Measurements from ENCODE around the gene CARMIL3.
"Not testable (repeated sequence)": the region's sequence is repeated elsewhere in the genome, so short reads cannot be mapped to it uniquely, and the experiment has no call there.

CARMIL3 gene

GRCh38 chr14:24102357-24103048 is 50.7 kb downstream of the CARMIL3 start:
- Histone ChIP-seq H3K9me3 (ENCODE audit: insufficient read depth, low read depth, low read length) (peaks cover 7% of the 10 kb centered on the region), H3K79me1 (ENCODE audit: low read length) (no peaks in the 10 kb centered on the region), H4K12ac (ENCODE audit: low read depth, low read length) (no peak overlapping the region), H2BK12ac (ENCODE audit: low read length) (no peak overlapping the region), H3K36me3 (ENCODE audit: control insufficient read depth in 1 of 2, insufficient read depth in 2 of 2, low read length in 2 of 2) (peaks cover 22 to 29% of the 10 kb centered on the region in 2 experiments), H2AK5ac (ENCODE audit: low read length) (no peak overlapping the region), H3K4me1 (ENCODE audit: control insufficient read depth in 1 of 2, insufficient read depth in 2 of 2, low read length in 2 of 2) (no peaks in the 10 kb centered on the region), H3K9ac (ENCODE audit: low read length) (no peak overlapping the region), H3K4me2 (ENCODE audit: low read length) (no peak overlapping the region), H4K91ac (ENCODE audit: low read depth, low read length) (no peak overlapping the region), H4K8ac (ENCODE audit: low read depth, low read length) (no peak overlapping the region), H3K4me3 (ENCODE audit: low read depth, low read length) (no peak overlapping the region), H3K79me2 (ENCODE audit: control insufficient read depth, insufficient read depth, low read length, poor library complexity) (no peaks in the 10 kb centered on the region), H3K14ac (ENCODE audit: low read length) (no peak overlapping the region), H2BK120ac (ENCODE audit: insufficient read depth, low read length, poor library complexity) (no peak overlapping the region), H3K18ac (ENCODE audit: low read length) (no peak overlapping the region), H2BK5ac (ENCODE audit: low read depth, low read length, poor library complexity) (no peak overlapping the region), H3K4ac (ENCODE audit: low read depth, low read length) (no peak overlapping the region), H3K27me3 (ENCODE audit: insufficient read depth, low read length) (no peaks in the 10 kb centered on the region), H3K23ac (ENCODE audit: low read length) (no peak overlapping the region), H2AFZ (ENCODE audit: insufficient read depth, low read length, poor library complexity) (no peak overlapping the region), H3K27ac (ENCODE audit: low read depth, low read length) (no peak overlapping the region)
- no CpG with 5 or more reads among the region's 7 CpGs for WGBS (ENCODE audit: extremely low coverage, insufficient coverage, insufficient read length)
- DNase-seq: no peak

- H2AK5ac ChIP-seq (ENCODE audit: low read length): no peak overlapping the region
- no CpG with 5 or more reads among the region's 13 CpGs for WGBS (ENCODE audit: extremely low coverage, insufficient coverage, insufficient read length)
- H3K79me2 ChIP-seq (ENCODE audit: control insufficient read depth, insufficient read depth, low read length, poor library complexity): no peaks in the 10 kb centered on the region
- no peak overlapping the region for H4K12ac ChIP-seq (ENCODE audit: low read depth, low read length)
- no peak overlapping the region for H3K4me3 ChIP-seq (ENCODE audit: low read depth, low read length)
- H3K23ac ChIP-seq (ENCODE audit: low read length): no peak overlapping the region
- no peak overlapping the region for H2BK120ac ChIP-seq (ENCODE audit: insufficient read depth, low read length, poor library complexity)
- H2BK12ac ChIP-seq (ENCODE audit: low read length): no peak overlapping the region
- H3K9me3 ChIP-seq (ENCODE audit: insufficient read depth, low read depth, low read length): peaks cover 7% of the 10 kb centered on the region
- DNase-seq: no peak
- H4K8ac ChIP-seq (ENCODE audit: low read depth, low read length): no peak overlapping the region
- H3K4me1 ChIP-seq (ENCODE audit: control insufficient read depth in 1 of 2, insufficient read depth in 2 of 2, low read length in 2 of 2): no peaks in the 10 kb centered on the region
- no peak overlapping the region for H3K14ac ChIP-seq (ENCODE audit: low read length)
- H3K27me3 ChIP-seq (ENCODE audit: insufficient read depth, low read length): no peaks in the 10 kb centered on the region
- no peak overlapping the region for H3K4me2 ChIP-seq (ENCODE audit: low read length)
- H3K18ac ChIP-seq (ENCODE audit: low read length): no peak overlapping the region
- no peak overlapping the region for H3K9ac ChIP-seq (ENCODE audit: low read length)
- H3K36me3 ChIP-seq (ENCODE audit: control insufficient read depth in 1 of 2, insufficient read depth in 2 of 2, low read length in 2 of 2): peaks cover 18 to 24% of the 10 kb centered on the region in 2 experiments
- no peaks in the 10 kb centered on the region for H3K79me1 ChIP-seq (ENCODE audit: low read length)
- H2AFZ ChIP-seq (ENCODE audit: insufficient read depth, low read length, poor library complexity): no peak overlapping the region
- no peak overlapping the region for H3K4ac ChIP-seq (ENCODE audit: low read depth, low read length)
- H4K91ac ChIP-seq (ENCODE audit: low read depth, low read length): no peak overlapping the region
- H3K27ac ChIP-seq (ENCODE audit: low read depth, low read length): no peak overlapping the region
- H2BK5ac ChIP-seq (ENCODE audit: low read depth, low read length, poor library complexity): no peak overlapping the region
Measured at GRCh38 chr14:24103451-24103850, 51.6 kb downstream of the CARMIL3 start.

- not testable (repeated sequence) for H2AFZ ChIP-seq (ENCODE audit: insufficient read depth, low read length, poor library complexity); H2BK120ac ChIP-seq (ENCODE audit: insufficient read depth, low read length, poor library complexity); H3K79me2 ChIP-seq (ENCODE audit: control insufficient read depth, insufficient read depth, low read length, poor library complexity); H3K9me3 ChIP-seq (ENCODE audit: insufficient read depth, low read depth, low read length); H3K9ac ChIP-seq (ENCODE audit: low read length); H3K79me1 ChIP-seq (ENCODE audit: low read length); H3K14ac ChIP-seq (ENCODE audit: low read length); H4K8ac ChIP-seq (ENCODE audit: low read depth, low read length); H3K4ac ChIP-seq (ENCODE audit: low read depth, low read length); H2BK12ac ChIP-seq (ENCODE audit: low read length); H3K4me1 ChIP-seq (ENCODE audit: control insufficient read depth in 1 of 2, insufficient read depth in 2 of 2, low read length in 2 of 2); H3K27me3 ChIP-seq (ENCODE audit: insufficient read depth, low read length); H2AK5ac ChIP-seq (ENCODE audit: low read length); H4K91ac ChIP-seq (ENCODE audit: low read depth, low read length); H2BK5ac ChIP-seq (ENCODE audit: low read depth, low read length, poor library complexity); H3K18ac ChIP-seq (ENCODE audit: low read length); H4K12ac ChIP-seq (ENCODE audit: low read depth, low read length); H3K4me3 ChIP-seq (ENCODE audit: low read depth, low read length); H3K27ac ChIP-seq (ENCODE audit: low read depth, low read length); H3K4me2 ChIP-seq (ENCODE audit: low read length); H3K23ac ChIP-seq (ENCODE audit: low read length); DNase-seq
- WGBS (ENCODE audit: extremely low coverage, insufficient coverage, insufficient read length): no CpG with 5 or more reads among the region's 8 CpGs
- H3K36me3 ChIP-seq (ENCODE audit: control insufficient read depth in 1 of 2, insufficient read depth in 2 of 2, low read length in 2 of 2): peaks cover 10 to 11% of the 10 kb centered on the region in 2 experiments
Measured at GRCh38 chr14:24105609-24106239, 53.9 kb downstream of the CARMIL3 start.

- Histone ChIP-seq H3K79me1 (ENCODE audit: low read length) (no peaks in the 10 kb centered on the region), H3K18ac (ENCODE audit: low read length) (no peak overlapping the region), H2AK5ac (ENCODE audit: low read length) (no peak overlapping the region), H3K14ac (ENCODE audit: low read length) (no peak overlapping the region), H4K91ac (ENCODE audit: low read depth, low read length) (no peak overlapping the region), H3K4ac (ENCODE audit: low read depth, low read length) (no peak overlapping the region), H3K27me3 (ENCODE audit: insufficient read depth, low read length) (no peaks in the 10 kb centered on the region), H3K36me3 (ENCODE audit: control insufficient read depth in 1 of 2, insufficient read depth in 2 of 2, low read length in 2 of 2) (peaks cover 7 to 11% of the 10 kb centered on the region in 2 experiments), H3K4me2 (ENCODE audit: low read length) (no peak overlapping the region), H2BK5ac (ENCODE audit: low read depth, low read length, poor library complexity) (no peak overlapping the region), H3K4me3 (ENCODE audit: low read depth, low read length) (no peak overlapping the region), H3K4me1 (ENCODE audit: control insufficient read depth in 1 of 2, insufficient read depth in 2 of 2, low read length in 2 of 2) (no peaks in the 10 kb centered on the region), H3K27ac (ENCODE audit: low read depth, low read length) (no peak overlapping the region), H2BK120ac (ENCODE audit: insufficient read depth, low read length, poor library complexity) (no peak overlapping the region), H3K23ac (ENCODE audit: low read length) (no peak overlapping the region), H4K12ac (ENCODE audit: low read depth, low read length) (no peak overlapping the region), H2BK12ac (ENCODE audit: low read length) (no peak overlapping the region), H3K79me2 (ENCODE audit: control insufficient read depth, insufficient read depth, low read length, poor library complexity) (no peaks in the 10 kb centered on the region), H3K9me3 (ENCODE audit: insufficient read depth, low read depth, low read length) (peaks cover 5% of the 10 kb centered on the region), H2AFZ (ENCODE audit: insufficient read depth, low read length, poor library complexity) (no peak overlapping the region), H3K9ac (ENCODE audit: low read length) (no peak overlapping the region), H4K8ac (ENCODE audit: low read depth, low read length) (no peak overlapping the region)
- DNase-seq: no peak
- WGBS (ENCODE audit: extremely low coverage, insufficient coverage, insufficient read length): no CpG with 5 or more reads among the region's 4 CpGs
Measured at GRCh38 chr14:24106672-24107271, 55.0 kb downstream of the CARMIL3 start.

Measured in trophoblast cell (in vitro differentiated cells and primary cell).